HG03175 (cell line): ENCODE results near the gene MT1M.
"Not testable (repeated sequence)": the region's sequence is repeated elsewhere in the genome, so short reads cannot be mapped to it uniquely, and the experiment has no call there.

ENCODE experiments used
- ATAC-seq: cut with Tn5 transposase; IDR thresholded peaks from one replicate; pipeline ENCODE4 v1.9.1; 2021; ENCODE audit warnings: mild to moderate bottlenecking, moderate library complexity; ENCODE audit not compliant: unreplicated experiment

Gene MT1M

GRCh38 chr16:56671691-56672090, 39.2 kb downstream of the MT1M start:
- ATAC-seq, result not testable (repeated sequence)

DNA sequence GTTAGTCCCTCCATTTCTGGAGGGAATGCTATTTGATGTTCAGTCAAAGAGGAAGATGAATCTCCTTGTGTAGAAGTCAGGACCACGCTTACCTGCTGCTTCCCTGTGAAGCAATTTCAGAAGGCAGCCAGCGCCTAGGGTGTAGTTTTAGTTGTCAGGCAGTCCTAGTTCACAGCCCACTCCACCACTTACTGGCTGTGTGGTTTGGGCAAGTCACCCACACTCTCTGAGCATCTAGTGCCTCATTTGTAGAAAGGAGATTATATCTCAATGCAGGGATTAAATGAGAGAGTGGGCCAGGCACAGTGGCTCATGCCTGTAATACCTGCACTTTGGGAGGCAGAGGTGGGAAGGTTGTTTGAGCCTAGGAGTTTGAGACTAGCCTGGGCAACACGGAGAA, 39.7 kb downstream of the MT1M start:
- not testable (repeated sequence) for ATAC-seq

DNA sequence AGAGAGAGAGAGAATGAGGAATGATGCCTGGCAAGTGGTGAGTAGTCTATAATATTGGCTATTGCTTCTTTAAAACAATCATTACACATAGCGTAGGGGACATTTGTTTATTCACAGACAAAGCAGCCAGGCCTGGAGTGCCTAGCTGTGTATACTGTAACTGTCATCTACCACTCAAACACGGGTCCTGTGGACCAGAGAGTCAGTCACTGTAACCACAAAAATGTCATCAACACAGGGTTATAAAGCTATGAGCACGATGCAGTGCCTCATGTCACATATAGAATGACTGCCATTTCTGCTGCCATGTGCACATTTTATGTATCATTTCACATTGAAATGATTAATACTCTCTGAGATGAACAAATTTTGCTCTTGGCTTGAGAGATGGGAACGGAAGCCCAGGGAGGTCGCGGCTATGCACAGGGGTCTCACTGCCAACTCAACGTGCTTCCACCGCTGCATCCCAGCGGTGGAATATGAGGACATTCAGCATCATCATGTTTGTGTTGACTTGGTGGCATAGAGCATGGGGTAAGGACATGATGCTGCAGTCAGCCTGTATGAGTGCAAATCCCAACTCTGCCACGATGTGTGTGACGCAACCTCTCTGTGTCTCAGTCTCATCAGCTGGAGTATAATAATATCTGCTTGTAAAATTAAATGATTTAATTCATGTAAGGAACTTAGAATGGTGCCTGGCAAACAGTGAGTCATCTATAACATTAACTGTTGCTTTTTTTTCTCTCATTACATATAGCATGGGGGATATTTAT, 40.5 kb downstream of the MT1M start:
- no peak for ATAC-seq

- no peak for ATAC-seq
Observed at GRCh38 chr16:56673921-56674320, 41.5 kb downstream of the MT1M start.

DNA sequence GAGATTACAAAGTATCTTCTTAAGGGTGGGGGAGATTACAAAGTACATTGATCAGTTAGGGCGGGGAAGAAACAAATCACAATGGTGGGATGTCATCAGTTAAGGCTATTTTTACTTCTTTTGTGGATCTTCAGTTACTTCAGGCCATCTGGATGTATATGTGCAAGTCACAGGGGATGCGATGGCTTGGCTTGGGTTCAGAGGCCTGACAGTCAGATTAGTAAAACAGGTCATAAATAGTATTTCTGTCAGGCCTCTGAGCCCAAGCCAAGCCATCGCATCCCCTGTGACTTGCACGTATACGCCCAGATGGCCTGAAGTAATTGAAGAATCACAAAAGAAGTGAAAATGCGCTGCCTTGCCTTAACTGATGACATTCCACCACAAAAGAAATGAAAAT, 42.1 kb downstream of the MT1M start:
- not testable (repeated sequence) for ATAC-seq

DNA sequence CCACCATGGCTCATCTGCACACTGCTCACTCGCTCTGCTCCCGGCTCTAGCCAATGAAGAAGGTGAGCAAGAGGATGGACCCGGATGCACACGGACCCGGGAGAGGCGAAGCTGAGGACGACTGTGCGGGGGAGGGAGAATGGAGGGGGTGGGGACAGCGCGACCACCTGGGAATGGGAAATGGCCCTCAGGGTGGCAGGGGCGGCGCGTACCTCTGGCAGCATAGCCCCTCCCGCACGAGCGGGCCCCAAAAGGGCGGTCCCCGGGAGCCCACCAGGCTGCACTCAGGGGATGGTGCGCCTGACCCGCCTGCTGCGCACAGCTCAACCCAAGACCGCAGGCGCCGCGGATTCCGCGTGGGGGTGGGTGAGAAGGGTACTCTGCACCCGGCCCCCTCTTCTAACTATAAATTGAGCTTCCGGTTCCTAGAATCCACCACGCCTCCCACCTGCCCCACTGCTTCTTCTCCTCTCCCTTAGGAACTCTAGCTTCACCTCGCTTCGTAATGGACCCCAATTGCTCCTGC, 43.3 kb downstream of the MT1M start:
- no peak for ATAC-seq

DNA sequence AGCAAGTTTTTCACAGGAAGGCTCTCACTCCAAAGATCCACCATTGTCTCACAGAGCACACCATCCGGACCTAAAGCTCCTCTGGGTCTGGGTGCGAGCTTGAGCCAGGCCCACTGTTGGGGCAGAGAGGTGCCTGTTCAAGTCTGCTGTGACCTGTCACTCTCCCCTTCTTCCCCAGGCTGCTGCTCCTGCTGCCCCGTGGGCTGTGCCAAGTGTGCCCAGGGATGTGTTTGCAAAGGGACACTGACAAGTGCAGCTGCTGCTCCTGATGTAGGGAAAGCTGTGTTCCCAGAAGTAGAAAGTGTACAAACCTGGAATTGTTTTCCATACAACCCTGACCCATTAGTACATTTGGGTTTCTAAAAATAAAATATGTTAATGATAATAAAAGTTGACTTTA, 45.0 kb downstream of the MT1M start:
- ATAC-seq, result no peak

GRCh38 chr16:56679078-56679730, 46.7 kb downstream of the MT1M start:
- no peak for ATAC-seq

GRCh38 chr16:56679818-56680217, 47.4 kb downstream of the MT1M start:
- ATAC-seq, result no peak

DNA sequence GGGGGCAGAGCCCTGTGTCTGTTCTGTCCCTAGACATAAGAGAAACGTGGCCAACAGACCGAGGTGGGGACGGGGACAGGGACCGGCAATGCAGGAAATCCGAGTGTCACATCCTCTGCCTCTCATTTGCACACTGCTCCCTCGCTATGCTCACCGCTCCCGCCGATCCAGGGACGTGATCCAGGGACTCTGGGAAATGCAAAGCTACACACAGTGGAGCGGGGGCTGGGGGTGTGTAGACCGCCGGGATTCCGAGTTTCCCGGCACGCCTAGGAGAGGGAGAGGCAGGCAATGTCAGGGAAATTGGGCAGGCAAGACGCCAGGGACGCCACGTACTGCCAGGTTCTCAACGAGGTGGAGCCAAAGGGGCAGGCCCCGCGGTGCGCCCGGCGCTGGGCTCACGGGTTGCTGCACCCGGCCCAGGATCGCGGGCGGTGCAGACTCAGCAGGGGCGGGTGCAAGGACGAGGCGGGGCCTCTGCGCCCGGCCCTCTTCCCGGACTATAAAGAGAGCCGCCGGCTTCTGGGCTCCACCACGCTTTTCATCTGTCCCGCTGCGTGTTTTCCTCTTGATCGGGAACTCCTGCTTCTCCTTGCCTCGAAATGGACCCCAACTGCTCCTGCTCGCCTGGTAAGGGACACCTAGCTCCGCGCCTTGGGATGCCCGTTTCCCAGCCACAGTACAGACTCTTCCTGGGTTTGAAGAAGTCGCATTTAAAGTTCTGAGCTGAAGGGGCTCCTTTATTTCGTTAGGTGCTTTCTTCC, 49.7 kb downstream of the MT1M start, which contains the start of gene MT1X:
MT1X (plus strand) TSS at position 532 of the 764 bp plus-strand sequence; CDS start at position 603, 71 bp downstream.
- peak; percentile 99 for ATAC-seq

GRCh38 chr16:56682703-56683397, 50.4 kb downstream of the MT1M start:
- ATAC-seq, result no peak
